Erythroblast (primary cell): ENCODE results near the gene PAGE4.

ENCODE experiments used
- GATA1 ChIP-seq: IDR thresholded peaks from 2 replicates; pipeline ENCODE4 v1.6.1; 2011; ENCODE audit warnings: low read depth, mild to moderate bottlenecking, control low read depth, low read length, moderate library complexity
- POLR2A ChIP-seq: IDR thresholded peaks from 2 replicates; pipeline ENCODE4 v1.6.1; 2011; ENCODE audit warnings: mild to moderate bottlenecking, low read length

- TF ChIP-seq POLR2A, result no peak
- TF ChIP-seq GATA1, result no peak
Observed at GRCh38 chrX:49850028-49850427, 20.9 kb downstream of the PAGE4 start.
